ENCODE measurements around the gene NPR1.

Gene NPR1

GRCh38 chr1:153728305-153729066 lies 50.0 kb downstream of the NPR1 start:
- no peak for ATAC-seq

DNA sequence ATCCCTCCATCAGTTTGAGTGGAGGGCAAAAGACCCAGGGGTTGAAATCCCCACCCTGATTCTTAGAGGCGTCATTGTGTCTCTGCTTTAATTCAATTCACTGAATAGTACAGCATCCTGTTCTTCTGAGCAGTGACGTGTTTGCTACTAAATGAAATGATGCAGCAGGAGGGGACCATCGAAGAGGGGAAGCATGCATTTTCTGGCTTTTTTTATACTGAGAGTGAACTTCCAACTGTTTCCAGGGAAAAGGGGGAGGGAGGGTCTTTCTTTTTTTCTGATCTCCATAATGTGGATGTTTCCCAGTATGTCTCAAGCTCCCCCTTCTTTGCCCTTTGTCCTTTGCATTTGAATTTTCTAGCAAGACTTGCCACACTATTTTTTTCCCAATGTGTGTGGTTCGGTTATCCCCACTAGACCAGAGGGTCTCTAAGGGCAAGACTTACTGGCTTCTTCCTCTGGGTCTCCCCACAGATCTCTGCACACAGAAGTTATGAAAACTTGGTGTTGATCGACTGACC lies 52.0 kb downstream of the NPR1 start:
- no peak for ATAC-seq

GRCh38 chr1:153733970-153734369 lies 55.5 kb downstream of the NPR1 start:
- ATAC-seq, result no peak

- no peak for ATAC-seq
Observed at GRCh38 chr1:153734396-153735089, 56.1 kb downstream of the NPR1 start.

DNA sequence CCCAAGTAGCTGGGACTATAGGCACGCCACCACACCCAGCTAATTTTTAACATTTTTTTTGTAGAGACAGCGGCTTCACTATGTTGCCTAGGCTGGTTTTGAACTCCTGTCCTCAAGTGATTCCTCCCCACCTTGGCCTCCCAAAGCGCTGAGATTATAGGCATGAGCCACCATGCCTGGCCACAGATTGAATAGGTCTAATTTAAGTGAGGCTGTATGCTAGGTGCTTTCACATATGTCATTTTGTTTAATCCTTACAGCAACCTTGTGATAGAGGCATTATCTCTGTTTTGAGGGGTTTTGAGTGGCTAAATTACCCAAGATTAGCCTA lies 56.6 kb downstream of the NPR1 start:
- ATAC-seq, result no peak

GRCh38 chr1:153741986-153742385 lies 63.5 kb downstream of the NPR1 start:
- no peak for ATAC-seq

GRCh38 chr1:153742411-153743142 lies 64.1 kb downstream of the NPR1 start:
- ATAC-seq, result peak; percentile 53 to 56
